Motor neuron (in vitro differentiated cells): Measurements from ENCODE around the gene MS4A1. TPM values are rescaled to one million over a fixed set of nuclear protein-coding genes. Genes with fewer than 3 reads are reported as not detected.

Experiments
- ATAC-seq, 8 experiments: fragments of 200-7000 bp; cut with Tn5 transposase; replicated peaks in 6 of 8; 2 replicates each; pipeline ENCODE4 v1.8.0; 2021; ENCODE audit warnings: mild to moderate bottlenecking in 8 of 8, moderate library complexity in 8 of 8
- H3K27ac ChIP-seq, 2 donors: fragments of 250-450 bp; sonication (Bioruptor Pico); 2 replicates each; pipeline ENCODE4 v1.9.0; 2021; ENCODE audit warnings: antibody characterized with exemption in 2 of 2, mild to moderate bottlenecking in 2 of 2, moderate library complexity in 1 of 2
- H3K4me1 ChIP-seq, 2 donors: fragments of 250-450 bp; sonication (Bioruptor Pico); replicated peaks in 1 of 2; 2 replicates each; pipeline ENCODE4 v1.6.1; 2021; ENCODE audit warnings: antibody characterized with exemption in 2 of 2, mild to moderate bottlenecking in 2 of 2, moderate library complexity in 1 of 2
- H3K4me3 ChIP-seq, 5 donors: fragments of 250-450 bp; sonication (Bioruptor Pico); 2 replicates each; pipeline ENCODE4 v1.9.0; 2021; ENCODE audit warnings: antibody characterized with exemption in 5 of 5, mild to moderate bottlenecking in 5 of 5, moderate library complexity in 4 of 5
- WGBS, 10 experiments: fragments of 450-650 bp; shearing (Covaris generic); methylation state at CpG; one replicate each; pipeline ENCODE4 v1.0.0; 2022; 5-methylcytosine and 5-hydroxymethylcytosine counted together
- in situ Hi-C, 9 experiments: fragments of 400-800 bp; cut with MboI; loops; one replicate each; pipeline ENCODE4 v1.15.0; 2021; ENCODE audit warnings: low sequenced_read_pairs in 9 of 9, low pct_unique_long_range_greater_than_20kb in 2 of 9; ENCODE audit not compliant: unreplicated experiment in 9 of 9
- total RNA-seq, 8 experiments: library from RNA; unstranded; fragments of 300-600 nt; gene quantifications; 2 replicates each; pipeline versions ENCODE4 v1.2.3 to v1.2.4, GENCODE V29; 2022

The MS4A1 gene
- total RNA-seq, 8 experiments from 2014 or later, result 0.31 to 1.0 (median 0.90) TPM; not detected in 5

- no peak for ATAC-seq
- no peak overlapping the region for H3K27ac ChIP-seq
- in situ Hi-C loops, result no loop called here
- no peak overlapping the region for H3K4me3 ChIP-seq
- no peaks in the 10 kb centered on the region for H3K4me1 ChIP-seq
- 0 to 100% (median 50%) methylated on average over 1 to 6 of the region's 6 CpGs for WGBS, 10 experiments
These were observed 55.7 kb downstream of the MS4A1 start for GRCh38 chr11:60511393-60511792.

- Histone ChIP-seq H3K4me1 (no peaks in the 10 kb centered on the region), H3K4me3 (no peak overlapping the region), H3K27ac (no peak overlapping the region)
- in situ Hi-C loops, result no loop called here
- 0 to 71% (median 52%) methylated on average over 1 to 3 of the region's 3 CpGs for WGBS, 10 experiments
- peak in 2 of 8 experiments; percentile 42 to 68 for ATAC-seq
These were observed 57.1 kb downstream of the MS4A1 start for GRCh38 chr11:60512651-60513225.

- Histone ChIP-seq H3K4me1 (no peaks in the 10 kb centered on the region), H3K4me3 (no peak overlapping the region), H3K27ac (no peak overlapping the region)
- WGBS, 10 experiments, result 17 to 100% (median 75%) methylated on average over 1 to 2 of the region's 2 CpGs; no CpG with 5 or more reads in 1 of the 10 experiments
- peak in 2 of 8 experiments; percentile 37 to 48 for ATAC-seq
- in situ Hi-C loops, result no loop called here
These were observed 58.1 kb downstream of the MS4A1 start for GRCh38 chr11:60513496-60514460.

GRCh38 chr11:60515144-60515855 is 59.7 kb downstream of the MS4A1 start, which contains the start of gene MS4A13:
TSS of gene MS4A13 (plus strand) at chr11:60515392. CDS start at chr11:60518084, 2,692 bp downstream.
- WGBS, 10 experiments, result 22 to 100% (median 93%) methylated on average over 2 to 22 of the region's 29 CpGs; no CpG with 5 or more reads in 1 of the 10 experiments
- no peak for ATAC-seq
- in situ Hi-C loops, result no loop called here
- Histone ChIP-seq H3K4me1 (no peaks in the 10 kb centered on the region), H3K4me3 (no peak within 1 kb of the TSS), H3K27ac (no peak within 1 kb of the TSS)

Other genes starting within 250 kb of the MS4A1 start
- under 1 TPM in 1 of 8 experiments, not detected in 7; 0.81 TPM for gene MS4A4E, start 212.7 kb upstream of the MS4A1 start, total RNA-seq
- gene MS4A4A, start 175.2 kb upstream of the MS4A1 start, total RNA-seq, result under 1 TPM in 2 of 8 experiments, not detected in 6; 0.14 to 0.33 TPM
- gene MS4A6E, start 128.6 kb upstream of the MS4A1 start, total RNA-seq, result not detected
- 1 to 10 TPM in 1 of 8 experiments, under 1 TPM in 4, not detected in 3; 0.05 to 1.0 (median 0.24) TPM for gene MS4A7, start 77.3 kb upstream of the MS4A1 start, total RNA-seq
- under 1 TPM in 4 of 8 experiments, not detected in 4; 0.21 to 0.43 (median 0.26) TPM for gene MS4A14, start 59.4 kb upstream of the MS4A1 start, total RNA-seq
- gene MS4A5, start 26.3 kb upstream of the MS4A1 start, total RNA-seq, result not detected
- gene MS4A12, start 36.9 kb downstream of the MS4A1 start, total RNA-seq, result under 1 TPM in 1 of 8 experiments, not detected in 7; 0.43 TPM
- gene MS4A13, start 59.5 kb downstream of the MS4A1 start, total RNA-seq, result not detected
- 1 to 10 TPM in 1 of 8 experiments, under 1 TPM in 1, not detected in 6; 0.43 to 5.1 TPM for gene MS4A8, start 243.8 kb downstream of the MS4A1 start, total RNA-seq